ENCODE results near the gene RCHY1. TPM values are rescaled to one million over a fixed set of nuclear protein-coding genes. Genes with fewer than 3 reads are reported as not detected.

Gene RCHY1
- total RNA-seq: 10 to 100 TPM; 36.0 to 51.2 (median 42.6) TPM
- 10 to 100 TPM in 2 of 3 donors, 1 to 10 TPM in 1; 9.4 to 24.2 (median 14.4) TPM for polyA plus RNA-seq
- long read RNA-seq, donor 1, full-length matches to known transcripts: 20 of 20 reads
- long read RNA-seq, donor 1, partial matches to known transcripts: 0 of 20 reads
- long read RNA-seq, donor 1, other reads (novel, unspliced or antisense): 0 of 20 reads
- long read RNA-seq, donor 2, full-length matches to known transcripts: 5 of 5 reads
- long read RNA-seq, donor 2, partial matches to known transcripts: 0 of 5 reads
- long read RNA-seq, donor 2, other reads (novel, unspliced or antisense): 0 of 5 reads

GRCh38 chr4:75514131-75514948 lies at the start of gene RCHY1, which contains the start of gene THAP6:
Gene RCHY1, minus strand, starts transcription at chr4:75514403. Its CDS starts 117 bp downstream, at chr4:75514286.
Gene THAP6, plus strand, starts transcription at chr4:75514473. Its CDS starts 980 bp downstream, at chr4:75515453.
- TF ChIP-seq CTCF (IDR thresholded peaks at IDR 0.05 in 8 of 11, conservative IDR thresholded peaks at IDR 0.05 in 3 of 11) (peak in 6 of 11 experiments; percentile 8 to 57 (median 47)), POLR2AphosphoS5 (IDR thresholded peaks at IDR 0.05) (peak; percentile 98 to 99 (median 98)), POLR2A (IDR thresholded peaks at IDR 0.05) (peak in 1 of 3 donors; percentile 52)
- peaks cover 32 to 81% (median 59%) of the 10 kb centered on the region in 6 donors for H3K4me1 ChIP-seq
- intact Hi-C loops (cut with DNase I; ENCODE audit: low total_unique reads): no loop called here
- peak; percentile 98 for DNase-seq
- H3K27me3 ChIP-seq (replicated peaks in 1 of 7): no peaks in the 10 kb centered on the region
- peak within 1 kb of the TSS; percentile 93 to 100 (median 99) for H3K27ac ChIP-seq
- peak within 1 kb of the TSS; percentile 56 to 92 (median 72) for H3K4me3 ChIP-seq
- WGBS, 5 donors: 0 to 1% (median 0%) methylated on average over 23 to 61 of the region's 61 CpGs
- peaks cover 3 to 40% (median 18%) of the 10 kb centered on the region in 6 donors for H3K36me3 ChIP-seq
- H3K9me3 ChIP-seq: no peaks in the 10 kb centered on the region

GRCh38 chr4:75561789-75562188 lies 47.6 kb upstream of the RCHY1 start:
- intact Hi-C loops (cut with DNase I; ENCODE audit: low total_unique reads): loop anchor here (10.0 kb wide), 1 partner anchor 687 kb away; no protein-coding TSS in a partner anchor
- Histone ChIP-seq H3K27ac (no peak overlapping the region), H3K27me3 (replicated peaks in 1 of 7) (no peaks in the 10 kb centered on the region), H3K9me3 (no peaks in the 10 kb centered on the region), H3K4me1 (peaks cover 0 to 16% (median 0%) of the 10 kb centered on the region in 6 donors), H3K36me3 (no peaks in the 10 kb centered on the region), H3K4me3 (no peak overlapping the region)
- TF ChIP-seq POLR2A (IDR thresholded peaks at IDR 0.05): no peak
- no peak for TF ChIP-seq POLR2AphosphoS5 (IDR thresholded peaks at IDR 0.05)
- TF ChIP-seq CTCF (IDR thresholded peaks at IDR 0.05 in 8 of 11, conservative IDR thresholded peaks at IDR 0.05 in 3 of 11): no peak
- WGBS, 5 donors: 73 to 87% (median 80%) methylated on average over 8 of the region's 8 CpGs
- no peak for DNase-seq

- Histone ChIP-seq H3K9me3 (no peaks in the 10 kb centered on the region), H3K27ac (no peak overlapping the region), H3K4me1 (no peaks in the 10 kb centered on the region), H3K4me3 (no peak overlapping the region), H3K36me3 (no peaks in the 10 kb centered on the region), H3K27me3 (replicated peaks in 1 of 7) (no peaks in the 10 kb centered on the region)
- intact Hi-C loops (cut with DNase I; ENCODE audit: low total_unique reads): no loop called here
- no peak for DNase-seq
- WGBS, 5 donors: 85 to 93% (median 85%) methylated on average over 8 of the region's 8 CpGs
- TF ChIP-seq POLR2A (IDR thresholded peaks at IDR 0.05): no peak
- no peak for TF ChIP-seq CTCF (IDR thresholded peaks at IDR 0.05 in 8 of 11, conservative IDR thresholded peaks at IDR 0.05 in 3 of 11)
- TF ChIP-seq POLR2AphosphoS5 (IDR thresholded peaks at IDR 0.05): no peak
Observed at GRCh38 chr4:75557696-75558095, 43.5 kb upstream of the RCHY1 start.
